Pancreas (tissue), 10 donors: Measurements from ENCODE around the gene SDR39U1. TPM values are rescaled to one million over a fixed set of nuclear protein-coding genes. Genes with fewer than 3 reads are reported as not detected.

ENCODE experiments used
- ATAC-seq, 4 donors: fragments of 200-7000 bp; cut with Tn5 transposase; one replicate each; pipeline versions ENCODE4 v1.8.0 to v1.9.1; 2020; ENCODE audit warnings: mild to moderate bottlenecking in 4 of 4, moderate library complexity in 4 of 4
- DNase-seq, 6 donors: peaks; one replicate each; pipeline ENCODE4 v3.0.0-alpha.2; 2020
- FAIRE-seq: peaks from 2 replicates; lab custom pipeline; 2012; peaks lifted over from hg19 to GRCh38; lab: Jason Lieb, UNC
- H3K27ac ChIP-seq, 4 donors: fragments of 200-600 bp; sonication (generic); 1 replicate in 3 of 4; 2 replicates in 1 of 4; pipeline versions ENCODE4 v1.5.0 to v1.8.0; 2020
- H3K27me3 ChIP-seq, 4 donors: fragments of 200-600 bp; one replicate each; pipeline ENCODE4 v1.8.0; 2021
- H3K36me3 ChIP-seq, 3 donors: fragments of 200-600 bp; sonication (generic) in 1 of 3; one replicate each; pipeline versions ENCODE4 v1.5.0 to v1.8.0; 2020 to 2021
- H3K4me1 ChIP-seq, 3 donors: fragments of 200-600 bp; one replicate each; pipeline ENCODE4 v1.8.0; 2021
- H3K4me3 ChIP-seq, 4 donors: fragments of 200-600 bp; sonication (generic) in 2 of 4; one replicate each; pipeline versions ENCODE4 v1.5.0 to v1.8.0; 2020 to 2021
- H3K9me3 ChIP-seq, 4 donors: fragments of 200-600 bp; one replicate each; pipeline ENCODE4 v1.8.0; 2021
- WGBS, 2 donors: extraction: QIAGEN DNeasy Blood & Tissue Kit; methylation state at CpG; one replicate each; pipeline ENCODE4 v1.1.7; 2013; 5-methylcytosine and 5-hydroxymethylcytosine counted together
- intact Hi-C, 3 donors: fragments of 100-400 bp; cut with DNase I; formaldehyde crosslinking; loops; one replicate each; pipeline versions ENCODE4 v1.11.1 to v1.14.2; 2022
- polyA plus RNA-seq, 2 donors: library from polyadenylated mRNA; stranded (reverse); fragments of 200-250 nt; gene quantifications; one replicate each; pipeline ENCODE4 v1.2.3, GENCODE V29; 2013
- total RNA-seq, 6 donors: library from RNA; stranded (reverse); fragmentation: NEBNext Ultra II Directional in 4 of 6; extraction: Animal tissue kit (Norgen Biotek cat#: 25700) in 4 of 6; gene quantifications; one replicate each; pipeline versions ENCODE4 v1.2.1 to v1.2.4, GENCODE V29; 2021 to 2023
- TF ChIP-seq, protein P1 (sequence below), 4 donors: fragments of 200-600 bp; sonication (generic) in 3 of 4; IDR thresholded peaks; one replicate each; pipeline versions ENCODE4 v1.5.0 to v1.8.0; 2021; ENCODE audit warnings: antibody characterized with exemption in 4 of 4
- donor health status: healthy with polysubstance abuse.
- donor health status: DM: no; HTN: no; CAD: no; lungs with moderate emphysema.
- donor health status: DM: no; HTN: no; CAD: no.
- donor health status: control.
- donor health status: control.
- donor health status: Bipolar disorder and iron deficiency.
- donor health status: DM: yes; HTN: yes; CAD: no.
- donor health status: DM: no; HTN: no; CAD: no.
- donor health status: DM: no; HTN: no; CAD: no.
- donor health status: DM: yes; HTN: yes; CAD: no.

Gene SDR39U1
- total and polyA plus RNA-seq, 8 donors: 22.0 to 124 (median 31.3) TPM

DNA sequence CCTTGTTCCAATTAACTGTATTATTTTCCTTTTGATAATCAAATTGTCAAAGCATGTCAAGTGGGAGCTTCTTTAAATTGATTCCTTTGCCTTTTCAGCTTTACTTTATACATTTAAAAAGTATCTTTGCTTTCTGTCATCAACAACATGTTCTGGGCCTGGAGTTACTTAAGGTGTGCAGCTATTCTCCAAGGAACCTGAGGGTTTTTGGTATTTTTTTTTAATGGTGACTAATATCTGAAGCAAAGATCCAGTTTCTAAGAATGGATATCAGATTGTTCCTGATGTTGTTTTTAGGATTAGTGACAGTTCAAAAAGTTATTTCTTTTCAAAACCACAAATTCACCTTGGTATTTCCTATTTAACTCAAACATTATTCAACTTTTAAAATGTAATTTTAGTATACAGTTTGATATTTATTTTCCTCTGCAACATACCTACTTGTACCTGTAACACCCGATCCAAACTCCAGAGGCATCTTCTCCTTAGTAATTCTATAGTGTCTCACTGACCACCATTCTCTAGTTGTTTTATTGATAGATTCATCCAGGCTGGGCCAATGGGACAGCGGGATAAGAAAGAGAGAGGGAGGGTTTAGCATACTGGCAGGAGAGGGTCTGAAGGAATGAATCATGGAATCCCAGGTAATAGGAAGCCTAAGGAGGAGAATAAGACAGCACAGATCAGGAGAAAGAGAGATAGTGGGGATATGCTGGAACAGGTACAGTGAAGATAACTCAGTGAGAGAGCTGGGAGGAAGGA, 16.2 kb downstream of the SDR39U1 start:
- 40 to 49% methylated on average over 2 of the region's 2 CpGs for WGBS, 2 donors
- peak overlapping the region in 3 of 4 donors; percentile 59 to 71 (median 61) for H3K27ac ChIP-seq
- DNase-seq (no peak), FAIRE-seq (no peak), ATAC-seq (no peak)
- H3K4me1 ChIP-seq: peaks cover 11 to 40% (median 38%) of the 10 kb centered on the region in 3 donors
- H3K9me3 ChIP-seq: no peaks in the 10 kb centered on the region
- TF ChIP-seq, protein P1, sequence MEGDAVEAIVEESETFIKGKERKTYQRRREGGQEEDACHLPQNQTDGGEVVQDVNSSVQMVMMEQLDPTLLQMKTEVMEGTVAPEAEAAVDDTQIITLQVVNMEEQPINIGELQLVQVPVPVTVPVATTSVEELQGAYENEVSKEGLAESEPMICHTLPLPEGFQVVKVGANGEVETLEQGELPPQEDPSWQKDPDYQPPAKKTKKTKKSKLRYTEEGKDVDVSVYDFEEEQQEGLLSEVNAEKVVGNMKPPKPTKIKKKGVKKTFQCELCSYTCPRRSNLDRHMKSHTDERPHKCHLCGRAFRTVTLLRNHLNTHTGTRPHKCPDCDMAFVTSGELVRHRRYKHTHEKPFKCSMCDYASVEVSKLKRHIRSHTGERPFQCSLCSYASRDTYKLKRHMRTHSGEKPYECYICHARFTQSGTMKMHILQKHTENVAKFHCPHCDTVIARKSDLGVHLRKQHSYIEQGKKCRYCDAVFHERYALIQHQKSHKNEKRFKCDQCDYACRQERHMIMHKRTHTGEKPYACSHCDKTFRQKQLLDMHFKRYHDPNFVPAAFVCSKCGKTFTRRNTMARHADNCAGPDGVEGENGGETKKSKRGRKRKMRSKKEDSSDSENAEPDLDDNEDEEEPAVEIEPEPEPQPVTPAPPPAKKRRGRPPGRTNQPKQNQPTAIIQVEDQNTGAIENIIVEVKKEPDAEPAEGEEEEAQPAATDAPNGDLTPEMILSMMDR (IDR thresholded peaks at IDR 0.05): no peak
- intact Hi-C loops: no loop called here
- no peak overlapping the region for H3K4me3 ChIP-seq
- no peaks in the 10 kb centered on the region for H3K27me3 ChIP-seq
- H3K36me3 ChIP-seq: no peaks in the 10 kb centered on the region

DNA sequence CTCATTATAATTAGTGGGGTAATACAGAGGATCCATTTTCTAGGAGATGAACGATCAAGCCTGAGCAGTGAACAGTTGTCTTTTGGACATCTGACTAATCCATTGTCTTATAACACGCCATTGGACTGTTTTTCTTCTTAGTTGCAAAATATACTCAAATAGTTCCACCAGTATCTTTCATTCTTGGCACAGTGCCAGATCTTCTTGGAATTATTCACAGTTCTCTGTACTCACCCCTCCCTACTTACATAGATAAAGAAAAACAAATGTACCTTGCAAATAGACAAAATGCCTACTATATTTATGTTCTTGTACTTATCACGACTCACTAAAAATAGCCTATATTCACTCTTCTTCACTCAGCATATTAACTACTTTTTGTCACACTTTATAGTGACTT, 16.9 kb downstream of the SDR39U1 start:
- Histone ChIP-seq H3K9me3 (no peaks in the 10 kb centered on the region), H3K27me3 (no peaks in the 10 kb centered on the region), H3K27ac (peak overlapping the region in 2 of 4 donors; percentile 51 to 53), H3K4me3 (no peak overlapping the region), H3K36me3 (no peaks in the 10 kb centered on the region), H3K4me1 (peaks cover 11 to 37% (median 32%) of the 10 kb centered on the region in 3 donors)
- intact Hi-C loops: no loop called here
- DNase-seq (no peak), ATAC-seq (peak in 1 of 4 donors; percentile 2), FAIRE-seq (no peak)
- TF ChIP-seq, protein P1 (IDR thresholded peaks at IDR 0.05): no peak
- 13 to 15% methylated on average over 3 of the region's 3 CpGs for WGBS, 2 donors

DNA sequence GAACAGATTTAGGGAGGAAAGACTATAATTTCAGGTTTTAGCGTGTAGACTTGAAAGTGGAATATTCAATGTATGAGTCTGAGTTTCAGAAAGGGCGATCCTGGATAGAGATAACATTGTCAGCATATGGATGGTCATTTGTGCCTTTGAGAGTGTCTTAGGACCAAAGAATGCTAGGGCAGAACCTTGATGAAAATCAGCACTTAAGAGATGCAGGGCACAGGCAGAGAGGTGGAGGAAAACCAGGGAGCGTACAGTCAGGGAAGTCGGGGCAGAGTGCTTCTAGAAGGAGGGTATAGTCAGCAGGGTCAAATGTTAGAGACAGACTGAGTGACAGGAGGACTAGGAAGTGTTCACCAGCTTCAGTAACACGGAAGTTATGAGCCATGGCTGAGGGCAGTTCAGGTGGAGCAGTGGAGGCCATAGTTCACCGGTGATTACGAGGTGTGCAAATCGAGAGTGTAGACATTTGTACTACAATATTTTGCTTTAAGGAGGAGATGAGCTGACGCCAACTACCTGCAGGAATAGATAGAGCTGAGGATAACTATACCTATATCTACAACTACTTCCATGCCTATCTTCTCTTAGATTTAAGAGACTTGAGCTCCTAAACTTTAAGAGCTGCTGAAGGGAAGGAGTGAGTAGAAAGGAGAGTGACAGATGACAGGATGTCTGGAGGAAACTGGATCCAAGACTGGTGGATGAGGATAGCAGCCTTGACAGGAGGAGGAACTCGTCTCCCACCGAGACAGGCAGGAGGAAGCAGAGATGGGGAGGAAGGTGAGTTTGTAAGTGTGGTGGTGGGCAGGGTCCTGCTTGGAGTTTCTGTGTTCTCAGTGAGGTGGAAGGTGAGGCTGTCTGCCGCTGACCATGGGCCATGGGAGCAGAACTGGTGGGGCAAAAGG, 19.6 kb downstream of the SDR39U1 start:
- no peak for FAIRE-seq
- H3K27me3 ChIP-seq: no peaks in the 10 kb centered on the region
- no peak for ATAC-seq
- intact Hi-C loops: no loop called here
- H3K4me1 ChIP-seq: peaks cover 21 to 35% (median 35%) of the 10 kb centered on the region in 3 donors
- WGBS, 2 donors: 85 to 86% methylated on average over 12 of the region's 12 CpGs
- no peaks in the 10 kb centered on the region for H3K36me3 ChIP-seq
- H3K9me3 ChIP-seq: no peaks in the 10 kb centered on the region
- no peak overlapping the region for H3K4me3 ChIP-seq
- no peak for DNase-seq
- TF ChIP-seq, protein P1 (IDR thresholded peaks at IDR 0.05): no peak
- H3K27ac ChIP-seq: no peak overlapping the region

DNA sequence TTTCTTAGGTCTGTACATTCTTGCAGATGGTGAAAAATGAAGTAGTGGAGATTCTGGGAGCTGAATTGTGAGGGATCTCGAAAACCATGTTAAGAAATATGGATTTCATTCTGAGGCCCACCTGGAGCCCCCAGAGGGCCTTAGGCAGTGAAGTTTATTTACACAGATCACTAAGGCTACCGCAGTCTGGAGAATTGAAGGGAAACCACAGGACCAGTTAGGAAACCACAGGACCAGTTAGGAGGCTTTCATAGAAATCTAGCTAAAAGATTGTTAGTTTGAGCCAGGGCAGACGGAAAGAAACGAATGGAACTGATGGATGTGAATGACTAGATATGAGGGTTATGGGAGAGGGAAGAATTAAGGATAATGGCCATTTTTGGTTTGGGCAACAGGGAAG, 20.3 kb downstream of the SDR39U1 start:
- FAIRE-seq (no peak), ATAC-seq (no peak), DNase-seq (no peak)
- H3K27me3 ChIP-seq: no peaks in the 10 kb centered on the region
- H3K4me3 ChIP-seq: no peak overlapping the region
- H3K36me3 ChIP-seq: no peaks in the 10 kb centered on the region
- 87 to 89% methylated on average over 4 of the region's 4 CpGs for WGBS, 2 donors
- H3K27ac ChIP-seq: no peak overlapping the region
- no peaks in the 10 kb centered on the region for H3K9me3 ChIP-seq
- peaks cover 21 to 37% (median 34%) of the 10 kb centered on the region in 3 donors for H3K4me1 ChIP-seq
- intact Hi-C loops: no loop called here
- TF ChIP-seq, protein P1 (IDR thresholded peaks at IDR 0.05): no peak
